NCI-H187 (cell line): ENCODE measurements around the gene RMI2.
A peak's percentile ranks its signal among the peaks of the same experiment; 100 is the strongest.
"Not testable (repeated sequence)": the region's sequence is repeated elsewhere in the genome, so short reads cannot be mapped to it uniquely, and the experiment has no call there.

Source experiments
- DNase-seq, 2 experiments: peaks; one replicate each; lab custom pipeline; 2025; lab: John Stamatoyannopoulos, UW

RMI2 gene

GRCh38 chr16:11345040-11345862 is at the start of gene RMI2:
TSS of gene RMI2 (plus strand) at chr16:11345459. CDS start at chr16:11345472, 13 bp downstream.
- peak; percentile 34 to 82 for DNase-seq

- no peak for DNase-seq
These were observed 49.6 kb upstream of the RMI2 start for GRCh38 chr16:11295672-11296071.

GRCh38 chr16:11296351-11296705 is 48.9 kb upstream of the RMI2 start:
- DNase-seq: no peak

GRCh38 chr16:11296706-11297491 is 48.4 kb upstream of the RMI2 start:
- no peak for DNase-seq

- peak; percentile 22 to 73 for DNase-seq
These were observed 47.6 kb upstream of the RMI2 start for GRCh38 chr16:11297492-11298142.

- no peak for DNase-seq
These were observed 46.9 kb upstream of the RMI2 start for GRCh38 chr16:11298143-11298900.

- not testable (repeated sequence) for DNase-seq
These were observed 46.2 kb upstream of the RMI2 start for GRCh38 chr16:11298950-11299547.

GRCh38 chr16:11299865-11300559 is 45.2 kb upstream of the RMI2 start:
- DNase-seq: no peak

GRCh38 chr16:11300560-11300892 is 44.7 kb upstream of the RMI2 start:
- DNase-seq: no peak

GRCh38 chr16:11301645-11302501 is 43.4 kb upstream of the RMI2 start:
- no peak for DNase-seq

GRCh38 chr16:11302977-11303376 is 42.3 kb upstream of the RMI2 start:
- peak; percentile 11 to 42 for DNase-seq

GRCh38 chr16:11303405-11304138 is 41.7 kb upstream of the RMI2 start:
- DNase-seq: no peak

- no peak for DNase-seq
These were observed 38.9 kb upstream of the RMI2 start for GRCh38 chr16:11306381-11306780.

GRCh38 chr16:11306997-11307638 is 38.1 kb upstream of the RMI2 start:
- no peak for DNase-seq

- DNase-seq: no peak
These were observed 37.4 kb upstream of the RMI2 start for GRCh38 chr16:11307639-11308492.

GRCh38 chr16:11308493-11309283 is 36.6 kb upstream of the RMI2 start:
- DNase-seq: peak; percentile 41 to 44
